ENCODE results near the gene MRPL52.
"Not testable (repeated sequence)": the region's sequence is repeated elsewhere in the genome, so short reads cannot be mapped to it uniquely, and the experiment has no call there.

MRPL52 gene

DNA sequence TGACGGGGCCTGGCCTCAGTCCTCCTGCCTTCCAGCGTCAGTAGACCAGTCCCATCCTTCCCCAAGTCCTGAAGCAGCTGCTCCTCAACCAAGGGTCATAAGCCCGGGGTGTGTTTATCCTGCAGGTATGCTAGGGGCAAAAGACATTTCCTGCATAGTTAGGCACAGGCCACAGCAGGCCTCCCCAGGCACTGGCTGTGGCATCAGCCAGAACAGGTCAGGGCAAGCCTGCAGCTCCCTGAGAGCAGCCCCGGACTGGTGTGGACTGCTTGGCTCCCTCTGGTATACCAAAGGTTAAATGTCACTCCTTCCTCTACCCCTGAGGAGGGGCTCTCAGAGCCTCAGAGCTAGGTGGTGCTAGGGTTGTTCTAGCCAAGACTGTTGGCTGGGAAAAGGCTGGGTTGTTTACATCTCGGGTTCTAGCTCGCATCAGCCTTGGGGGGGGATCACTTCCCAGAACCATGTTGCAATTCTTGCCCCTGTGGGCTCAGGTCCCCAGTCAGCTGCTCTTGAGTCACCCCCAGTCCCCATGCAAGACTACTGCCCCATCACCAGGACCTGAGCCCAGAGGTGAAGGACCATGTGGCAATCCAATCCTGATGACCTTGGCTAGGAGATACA lies 9.6 kb downstream of the MRPL52 start:
- DNase-seq: no peak

DNA sequence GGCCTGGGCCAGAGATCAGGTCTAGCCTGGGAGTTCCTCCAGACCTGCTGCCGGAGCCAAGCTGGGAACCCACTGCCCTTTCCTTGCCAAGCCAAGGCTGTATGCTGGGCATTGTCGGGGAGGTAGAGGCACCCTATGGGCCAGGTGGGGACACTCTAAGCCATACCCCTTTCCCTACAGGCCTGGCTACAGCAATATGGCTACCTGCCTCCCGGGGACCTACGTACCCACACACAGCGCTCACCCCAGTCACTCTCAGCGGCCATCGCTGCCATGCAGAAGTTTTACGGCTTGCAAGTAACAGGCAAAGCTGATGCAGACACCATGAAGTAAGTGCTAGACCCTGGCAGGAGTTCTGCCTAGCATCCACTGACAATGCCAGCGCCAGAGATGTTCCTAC lies 11.6 kb downstream of the MRPL52 start:
- no peak for DNase-seq

- DNase-seq: no peak
Measured at GRCh38 chr14:22841769-22842168, 12.1 kb downstream of the MRPL52 start.

DNA sequence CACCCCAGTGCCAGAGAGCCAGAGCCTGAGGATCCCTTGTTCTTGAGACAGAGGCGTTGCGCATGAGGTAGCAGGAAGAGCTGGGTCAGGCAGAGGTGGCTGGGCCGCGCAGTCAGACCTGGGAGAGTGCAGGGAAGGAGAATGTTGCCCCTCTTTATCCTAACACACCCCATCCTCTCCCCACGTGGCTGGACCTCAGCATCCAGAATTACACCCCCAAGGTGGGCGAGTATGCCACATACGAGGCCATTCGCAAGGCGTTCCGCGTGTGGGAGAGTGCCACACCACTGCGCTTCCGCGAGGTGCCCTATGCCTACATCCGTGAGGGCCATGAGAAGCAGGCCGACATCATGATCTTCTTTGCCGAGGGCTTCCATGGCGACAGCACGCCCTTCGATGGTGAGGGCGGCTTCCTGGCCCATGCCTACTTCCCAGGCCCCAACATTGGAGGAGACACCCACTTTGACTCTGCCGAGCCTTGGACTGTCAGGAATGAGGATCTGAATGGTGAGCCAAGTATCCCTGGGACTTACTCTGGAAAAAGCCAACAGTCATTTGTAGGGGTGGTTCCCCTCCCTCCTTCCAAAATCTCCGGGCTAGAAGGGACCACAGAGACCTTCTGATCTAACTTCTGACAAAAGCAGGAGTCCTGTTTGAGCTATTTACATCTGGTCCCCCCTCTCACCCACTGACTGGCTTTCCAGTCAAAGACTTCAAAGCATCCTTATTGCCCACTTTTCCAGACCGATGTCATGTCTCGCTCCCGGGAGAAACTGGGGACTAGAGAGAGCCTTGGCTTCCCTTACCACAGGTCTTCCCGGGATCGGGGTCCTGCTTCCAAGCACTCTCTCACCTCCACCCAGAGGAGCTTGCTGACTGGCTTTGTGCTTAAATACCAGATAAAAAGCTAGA lies 12.8 kb downstream of the MRPL52 start:
- no peak for DNase-seq

DNA sequence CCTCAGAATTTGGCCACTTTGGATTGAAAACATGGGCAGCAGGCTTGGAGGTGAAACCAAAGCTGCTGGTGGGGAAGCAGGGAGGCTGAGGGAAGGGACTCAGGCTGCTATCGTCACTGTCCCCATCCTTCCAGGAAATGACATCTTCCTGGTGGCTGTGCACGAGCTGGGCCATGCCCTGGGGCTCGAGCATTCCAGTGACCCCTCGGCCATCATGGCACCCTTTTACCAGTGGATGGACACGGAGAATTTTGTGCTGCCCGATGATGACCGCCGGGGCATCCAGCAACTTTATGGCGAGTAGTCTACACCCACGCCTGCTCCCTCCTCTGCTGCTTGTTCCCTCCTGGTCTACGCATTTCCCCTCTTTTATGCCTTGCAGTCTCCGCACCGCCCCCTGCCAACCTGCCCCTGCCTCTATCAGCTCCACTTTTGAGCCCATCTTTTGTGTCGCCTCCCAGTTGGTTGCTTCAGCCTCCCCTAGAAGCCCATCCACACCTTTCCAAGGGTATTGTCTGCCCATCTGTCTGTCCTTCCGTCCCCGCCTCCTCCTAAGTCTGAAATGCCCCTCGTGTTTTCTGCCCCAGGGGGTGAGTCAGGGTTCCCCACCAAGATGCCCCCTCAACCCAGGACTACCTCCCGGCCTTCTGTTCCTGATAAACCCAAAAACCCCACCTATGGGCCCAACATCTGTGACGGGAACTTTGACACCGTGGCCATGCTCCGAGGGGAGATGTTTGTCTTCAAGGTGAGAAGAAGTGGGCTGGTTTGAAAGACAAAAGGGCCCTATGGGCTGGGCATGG lies 13.6 kb downstream of the MRPL52 start:
- DNase-seq: no peak

DNA sequence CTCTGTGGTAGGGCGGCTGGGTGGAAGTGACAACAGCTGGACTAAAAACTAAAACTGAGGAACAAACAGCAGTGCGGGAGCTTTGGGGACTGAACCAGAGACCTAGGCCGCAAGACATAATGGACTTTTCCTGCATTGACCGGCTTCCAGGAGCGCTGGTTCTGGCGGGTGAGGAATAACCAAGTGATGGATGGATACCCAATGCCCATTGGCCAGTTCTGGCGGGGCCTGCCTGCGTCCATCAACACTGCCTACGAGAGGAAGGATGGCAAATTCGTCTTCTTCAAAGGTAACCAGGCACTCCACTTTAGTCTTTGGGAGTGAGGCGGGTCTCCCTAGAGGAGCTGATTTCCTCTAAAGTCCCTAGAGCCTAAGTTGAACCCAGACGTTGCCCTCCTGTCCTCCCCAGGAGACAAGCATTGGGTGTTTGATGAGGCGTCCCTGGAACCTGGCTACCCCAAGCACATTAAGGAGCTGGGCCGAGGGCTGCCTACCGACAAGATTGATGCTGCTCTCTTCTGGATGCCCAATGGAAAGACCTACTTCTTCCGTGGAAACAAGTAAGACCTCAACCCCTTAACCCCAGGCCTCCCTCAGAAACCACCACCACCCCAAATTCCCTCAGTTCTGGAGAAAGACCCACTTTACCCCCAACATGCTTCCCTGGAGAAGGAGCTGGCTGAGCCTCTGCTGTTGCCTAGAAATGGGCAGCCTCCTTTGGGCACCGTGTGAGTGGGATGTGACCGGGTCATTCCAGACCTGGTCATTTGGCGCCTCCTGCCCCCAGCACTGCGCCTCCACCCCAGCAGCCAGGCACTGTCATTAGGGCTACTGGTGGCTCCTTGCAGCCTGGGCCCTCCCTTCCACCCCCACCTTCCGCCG lies 14.8 kb downstream of the MRPL52 start:
- no peak for DNase-seq

- no peak for DNase-seq
Measured at GRCh38 chr14:22845103-22845394, 15.4 kb downstream of the MRPL52 start.

DNA sequence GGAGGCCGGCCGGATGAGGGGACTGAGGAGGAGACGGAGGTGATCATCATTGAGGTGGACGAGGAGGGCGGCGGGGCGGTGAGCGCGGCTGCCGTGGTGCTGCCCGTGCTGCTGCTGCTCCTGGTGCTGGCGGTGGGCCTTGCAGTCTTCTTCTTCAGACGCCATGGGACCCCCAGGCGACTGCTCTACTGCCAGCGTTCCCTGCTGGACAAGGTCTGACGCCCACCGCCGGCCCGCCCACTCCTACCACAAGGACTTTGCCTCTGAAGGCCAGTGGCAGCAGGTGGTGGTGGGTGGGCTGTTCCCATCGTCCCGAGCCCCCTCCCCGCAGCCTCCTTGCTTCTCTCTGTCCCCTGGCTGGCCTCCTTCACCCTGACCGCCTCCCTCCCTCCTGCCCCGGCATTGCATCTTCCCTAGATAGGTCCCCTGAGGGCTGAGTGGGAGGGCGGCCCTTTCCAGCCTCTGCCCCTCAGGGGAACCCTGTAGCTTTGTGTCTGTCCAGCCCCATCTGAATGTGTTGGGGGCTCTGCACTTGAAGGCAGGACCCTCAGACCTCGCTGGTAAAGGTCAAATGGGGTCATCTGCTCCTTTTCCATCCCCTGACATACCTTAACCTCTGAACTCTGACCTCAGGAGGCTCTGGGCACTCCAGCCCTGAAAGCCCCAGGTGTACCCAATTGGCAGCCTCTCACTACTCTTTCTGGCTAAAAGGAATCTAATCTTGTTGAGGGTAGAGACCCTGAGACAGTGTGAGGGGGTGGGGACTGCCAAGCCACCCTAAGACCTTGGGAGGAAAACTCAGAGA lies 16.3 kb downstream of the MRPL52 start:
- no peak for DNase-seq

GRCh38 chr14:22846811-22847307 lies 17.2 kb downstream of the MRPL52 start:
- DNase-seq: no peak

GRCh38 chr14:22847661-22848341 lies 18.1 kb downstream of the MRPL52 start:
- DNase-seq: no peak

GRCh38 chr14:22848351-22849164 lies 18.9 kb downstream of the MRPL52 start:
- no peak for DNase-seq

- no peak for DNase-seq
Measured at GRCh38 chr14:22849212-22849819, 19.6 kb downstream of the MRPL52 start.

DNA sequence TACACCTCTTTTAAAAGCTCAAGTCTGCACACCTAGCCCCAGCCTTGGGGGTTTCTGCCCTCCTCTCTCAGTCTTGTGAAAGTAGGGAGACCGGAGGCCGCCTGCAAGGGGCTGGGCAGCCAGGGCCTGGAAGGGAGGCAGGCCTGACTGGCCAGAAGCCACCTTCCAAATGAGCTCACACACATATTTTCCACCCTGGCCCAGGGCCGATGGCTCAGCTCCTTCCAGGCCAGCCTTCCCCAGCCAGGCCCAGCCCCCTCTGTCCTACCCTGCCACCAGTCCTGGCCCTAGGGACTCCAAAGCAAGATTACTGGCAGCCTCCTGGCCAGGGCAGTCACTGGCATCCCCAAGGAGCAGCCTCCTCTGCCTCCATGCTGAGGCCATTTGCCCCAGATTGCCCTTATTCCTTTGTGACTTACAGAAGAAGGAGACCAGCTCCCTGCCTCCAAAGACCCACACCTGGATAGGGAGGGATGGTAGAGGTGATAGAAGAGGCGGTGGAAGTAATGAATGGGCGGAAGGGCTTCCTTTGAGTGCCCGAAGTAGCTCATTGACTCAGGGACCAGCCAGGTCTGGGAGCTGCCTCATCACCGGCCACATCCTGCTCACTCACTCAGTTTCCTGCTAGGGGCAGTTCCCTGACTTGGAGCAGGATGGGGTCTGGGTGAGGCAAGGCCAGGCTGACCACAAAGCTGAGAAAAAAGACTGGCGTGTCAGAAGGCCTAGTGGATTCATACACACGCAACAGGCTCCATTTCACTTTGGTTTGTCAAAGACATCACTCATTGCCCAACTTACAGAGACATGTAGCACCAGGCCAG lies 21.5 kb downstream of the MRPL52 start:
- peak in 1 of 5 donors; percentile 65 for DNase-seq

DNA sequence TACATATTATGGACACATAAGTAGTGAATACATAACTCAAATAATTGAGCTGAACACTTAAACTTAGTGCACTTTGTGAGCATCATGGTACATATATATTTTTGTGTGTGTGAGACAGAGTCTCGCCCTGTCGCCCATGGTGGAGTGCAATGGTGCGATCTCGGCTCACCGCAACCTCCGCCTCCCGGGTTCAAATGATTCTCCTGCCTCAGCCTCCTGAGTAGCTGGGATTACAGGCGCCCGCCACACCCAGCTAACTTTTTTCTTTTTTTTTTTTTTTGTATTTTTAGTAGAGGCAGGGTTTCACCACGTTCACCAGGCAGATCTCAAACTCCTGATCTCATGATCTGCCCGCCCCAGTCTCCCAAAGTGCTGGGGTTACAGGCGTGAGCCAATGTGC lies 22.5 kb downstream of the MRPL52 start:
- DNase-seq: not testable (repeated sequence)

- no peak for DNase-seq
Measured at GRCh38 chr14:22852599-22852939, 22.9 kb downstream of the MRPL52 start.

- DNase-seq: peak; percentile 62 to 88 (median 79)
Measured at GRCh38 chr14:22852940-22853767, 23.5 kb downstream of the MRPL52 start.

DNA sequence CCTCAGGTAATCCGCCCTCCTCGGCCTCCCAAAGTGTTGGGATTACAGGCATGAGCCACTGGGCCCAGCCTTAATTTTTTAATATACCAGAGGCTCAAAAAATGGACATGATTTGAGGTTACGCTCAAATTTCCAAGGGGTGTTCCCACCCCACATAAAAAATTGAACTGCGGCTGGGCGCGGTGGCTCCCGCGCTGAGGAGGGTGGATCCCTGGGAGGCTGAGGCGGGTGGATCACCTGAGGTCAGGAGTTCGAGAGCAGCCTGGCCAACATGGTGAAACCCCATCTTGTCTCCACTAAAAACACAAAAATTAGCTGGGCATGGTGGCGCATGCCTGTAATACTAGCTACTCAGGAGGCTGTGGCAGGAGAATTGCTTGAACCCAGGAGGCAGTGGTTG lies 24.6 kb downstream of the MRPL52 start:
- DNase-seq: not testable (repeated sequence)

Measured in T-helper 1 cell (primary cell).